IMR-90 (cell line): ENCODE results near the gene ICAM5. TPM values are rescaled to one million over a fixed set of nuclear protein-coding genes. Genes with fewer than 3 reads are reported as not detected.

Experiments
- ATAC-seq: fragments of 200-7000 bp; cut with Tn5 transposase; 2 replicates; pipeline ENCODE4 v1.9.1; 2020; ENCODE audit warnings: low read depth, mild to moderate bottlenecking, moderate library complexity
- BruUV-seq: library from RNA; stranded (reverse); fragments of 400-500 nt; replicated peaks from 2 replicates; lab custom pipeline; 2021; lab: Mats Ljungman, UMichigan
- CTCF ChIA-PET: fragments of 300-600 bp; formaldehyde crosslinking; extraction: SDS; loops from one replicate; lab custom pipeline; 2021; ENCODE audit warnings: antibody characterized with exemption; lab: Yijun Ruan, JAX
- POLR2A ChIA-PET: fragments of 300-600 bp; sonication (Branson Sonifier 250); formaldehyde crosslinking; loops from one replicate; lab custom pipeline; 2022; ENCODE audit warnings: antibody characterized with exemption; ENCODE audit not compliant: unreplicated experiment; lab: Charles Lee
- DNase-seq: peaks from one replicate; pipeline ENCODE4 v3.0.0; 2013
- H2AFZ ChIP-seq: replicated peaks from 2 replicates; pipeline ENCODE3; 2013; ENCODE audit warnings: low read length, mild to moderate bottlenecking; ENCODE audit not compliant: poor library complexity
- H2AK5ac ChIP-seq: 2 replicates; pipeline ENCODE4 v1.6.1; 2013; ENCODE audit warnings: low read depth, low read length, inconsistent platforms
- H2AK9ac ChIP-seq: replicated peaks from 2 replicates; pipeline ENCODE3; 2013; ENCODE audit warnings: mild to moderate bottlenecking, low read depth, low read length, moderate library complexity; ENCODE audit not compliant: poor library complexity
- H2BK120ac ChIP-seq: 2 replicates; pipeline ENCODE4 v1.6.1; 2013; ENCODE audit warnings: low read depth, low read length, inconsistent platforms
- H2BK15ac ChIP-seq: 3 replicates; pipeline ENCODE4 v1.6.1; 2013; ENCODE audit warnings: low read depth, low read length, inconsistent platforms
- H2BK20ac ChIP-seq: 2 replicates; pipeline ENCODE4 v1.6.1; 2013; ENCODE audit warnings: low read depth, mild to moderate bottlenecking, inconsistent platforms, low read length, moderate library complexity
- H2BK5ac ChIP-seq: 2 replicates; pipeline ENCODE4 v1.6.1; 2013; ENCODE audit warnings: mild to moderate bottlenecking, low read depth, low read length, inconsistent platforms; ENCODE audit not compliant: poor library complexity, severe bottlenecking
- H3K14ac ChIP-seq: replicated peaks from 2 replicates; pipeline ENCODE4 v1.6.1; 2013; ENCODE audit warnings: low read depth, low read length, inconsistent platforms
- H3K18ac ChIP-seq: 2 replicates; pipeline ENCODE4 v1.6.1; 2013; ENCODE audit warnings: low read depth, low read length, control low read depth
- H3K23ac ChIP-seq: 2 replicates; pipeline ENCODE4 v1.6.1; 2013; ENCODE audit warnings: low read depth, low read length, inconsistent platforms
- H3K27ac ChIP-seq: 2 replicates; pipeline ENCODE4 v1.5.1; 2013; ENCODE audit warnings: mild to moderate bottlenecking, control low read depth, low read length; ENCODE audit not compliant: insufficient read depth
- H3K27me3 ChIP-seq: 2 replicates; pipeline ENCODE4 v1.6.1; 2013; ENCODE audit warnings: low read length; ENCODE audit not compliant: control insufficient read depth, insufficient read depth
- H3K36me3 ChIP-seq: 2 replicates; pipeline ENCODE4 v1.6.1; 2013; ENCODE audit warnings: low read length, mixed read lengths; ENCODE audit not compliant: control insufficient read depth, insufficient read depth
- H3K4ac ChIP-seq: 2 replicates; pipeline ENCODE4 v1.6.1; 2013; ENCODE audit warnings: low read depth, low read length, inconsistent platforms
- H3K4me1 ChIP-seq: 2 replicates; pipeline ENCODE4 v1.6.1; 2013; ENCODE audit warnings: low read length, mixed read lengths; ENCODE audit not compliant: control insufficient read depth, insufficient read depth
- H3K4me2 ChIP-seq: 2 replicates; pipeline ENCODE4 v1.6.1; 2013; ENCODE audit warnings: low read depth, mild to moderate bottlenecking, control low read depth, low read length, moderate library complexity
- H3K4me3 ChIP-seq: 2 replicates; pipeline ENCODE4 v1.5.1; 2013; ENCODE audit warnings: low read depth, mild to moderate bottlenecking, control low read depth, low read length, moderate library complexity; ENCODE audit not compliant: insufficient read depth
- H3K56ac ChIP-seq: 2 replicates; pipeline ENCODE4 v1.6.1; 2013; ENCODE audit warnings: low read length, inconsistent platforms; ENCODE audit not compliant: insufficient read depth; ENCODE audit errors: extremely low read depth
- H3K79me1 ChIP-seq, 2 experiments: 2 replicates each; pipeline ENCODE4 v1.6.1; 2013; ENCODE audit warnings: low read length in 2 of 2, inconsistent platforms in 1 of 2, low read depth in 1 of 2
- H3K9ac ChIP-seq: 2 replicates; pipeline ENCODE4 v1.6.1; 2013; ENCODE audit warnings: low read depth, low read length, control low read depth
- H3K9me1 ChIP-seq: 2 replicates; pipeline ENCODE4 v1.6.1; 2013; ENCODE audit warnings: low read length, inconsistent platforms; ENCODE audit not compliant: insufficient read depth
- H3K9me3 ChIP-seq: 2 replicates; pipeline ENCODE4 v1.6.1; 2013; ENCODE audit warnings: low read length; ENCODE audit not compliant: control insufficient read depth, insufficient read depth
- H4K20me1 ChIP-seq: 2 replicates; pipeline ENCODE4 v1.6.1; 2013; ENCODE audit warnings: low read length, inconsistent platforms; ENCODE audit not compliant: insufficient read depth
- H4K5ac ChIP-seq: 2 replicates; pipeline ENCODE4 v1.6.1; 2013; ENCODE audit warnings: mild to moderate bottlenecking, low read depth, low read length, control low read depth
- H4K8ac ChIP-seq, 2 experiments: 2 replicates each; pipeline ENCODE4 v1.6.1; 2013; ENCODE audit warnings: low read depth in 2 of 2, low read length in 2 of 2, control low read depth in 1 of 2, inconsistent platforms in 1 of 2
- H4K91ac ChIP-seq: 2 replicates; pipeline ENCODE4 v1.6.1; 2013; ENCODE audit warnings: low read depth, low read length, inconsistent platforms; ENCODE audit not compliant: insufficient read depth
- CTCF ChIP-seq: conservative IDR thresholded peaks from 2 replicates; pipeline ENCODE4 v1.5.1; 2012; ENCODE audit warnings: mild to moderate bottlenecking, low read depth, low read length, improper control_type of control experiment
- MAFK ChIP-seq: IDR thresholded peaks from 2 replicates; pipeline ENCODE4 v1.6.1; 2012; ENCODE audit warnings: low read depth, low read length, improper control_type of control experiment
- RAD21 ChIP-seq: IDR thresholded peaks from 2 replicates; pipeline ENCODE4 v1.6.1; 2012; ENCODE audit warnings: low read length, improper control_type of control experiment
- SMC3 ChIP-seq: fragments of 150-350 bp; IDR thresholded peaks from 2 replicates; pipeline ENCODE4 v1.6.1; 2016; ENCODE audit warnings: low read depth, mild to moderate bottlenecking, antibody characterized with exemption, low read length, moderate library complexity
- WGBS, 2 experiments: methylation state at CpG; one replicate each; pipeline versions ENCODE4 v1.1.5 to v1.1.7; 2013; ENCODE audit warnings: missing lambda C conversion rate in 2 of 2; ENCODE audit not compliant: insufficient read length in 1 of 2; ENCODE audit errors: extremely low coverage in 2 of 2; 5-methylcytosine and 5-hydroxymethylcytosine counted together
- dilution Hi-C: fragments of 300-500 bp; cut with HindIII; formaldehyde crosslinking; loops from one replicate; pipeline ENCODE4 v1.14.3; 2018; ENCODE audit warnings: low sequenced_read_pairs; ENCODE audit not compliant: unreplicated experiment
- in situ Hi-C: fragments of 300-500 bp; cut with MboI; formaldehyde crosslinking; loops from 3 replicates; pipeline ENCODE4 v1.14.3; 2019; ENCODE audit warnings: low sequenced_read_pairs, inconsistent platforms, mixed read lengths
- intact Hi-C: fragments of 100-400 bp; cut with micrococcal nuclease; formaldehyde crosslinking; loops from 2 replicates; pipeline ENCODE4 v1.10.0; 2022
- polyA plus RNA-seq, 3 experiments: library from polyadenylated mRNA; depleted of rRNA; stranded (reverse); fragments of >200 nt; gene quantifications; 2 replicates each; pipeline ENCODE4 v1.2.3, GENCODE V29; 2012; ENCODE audit warnings: low replicate concordance in 1 of 3
- total RNA-seq: library from RNA; depleted of rRNA; stranded (reverse); fragments of >200 nt; gene quantifications from 2 replicates; pipeline ENCODE4 v1.2.3, GENCODE V29; 2012

ICAM5 gene
- total and polyA plus RNA-seq, 2 of the 4 experiments (the other 2 are of a cell fraction) = 3.0 to 23.9 TPM

- no peak overlapping the region for H2BK120ac ChIP-seq
- H3K9ac ChIP-seq = no peak overlapping the region
- no peaks in the 10 kb centered on the region for H3K9me3 ChIP-seq
- H4K91ac ChIP-seq = no peak overlapping the region
- dilution Hi-C loops (no loop called here), in situ Hi-C loops (no loop called here), intact Hi-C loops (loop anchor here (1.0 to 10.0 kb wide), 2 partner anchors 130 to 235 kb away; no protein-coding TSS in a partner anchor)
- no peaks in the 10 kb centered on the region for H3K9me1 ChIP-seq
- DNase-seq (peak; percentile 85), ATAC-seq (peak; percentile 85)
- ChIA-PET POLR2A (interaction anchor here (0.6 kb wide), 1 partner anchor 14 kb away, joined by 3 read pairs; no protein-coding TSS in a partner anchor), CTCF (interaction anchor here (1.0 to 2.5 kb wide), 5 partner anchors 9 to 328 kb away, joined by 3 to 7 read pairs (median 6); no protein-coding TSS in a partner anchor)
- BruUV-seq = no TSS peak
- H3K36me3 ChIP-seq = peaks cover 34% of the 10 kb centered on the region
- no peak overlapping the region for H4K5ac ChIP-seq
- no peak overlapping the region for H2BK15ac ChIP-seq
- peak overlapping the region; percentile 39 for H2AFZ ChIP-seq
- no peak overlapping the region for H3K56ac ChIP-seq
- H3K23ac ChIP-seq = no peak overlapping the region
- H2AK5ac ChIP-seq = no peak overlapping the region
- no peak overlapping the region for H3K14ac ChIP-seq
- no peak overlapping the region for H3K18ac ChIP-seq
- H3K4me3 ChIP-seq = no peak overlapping the region
- H2BK20ac ChIP-seq = no peak overlapping the region
- H2BK5ac ChIP-seq = no peak overlapping the region
- no peaks in the 10 kb centered on the region for H3K27me3 ChIP-seq
- peak; percentile 81 for TF ChIP-seq RAD21
- TF ChIP-seq SMC3 = peak; percentile 62
- TF ChIP-seq CTCF = peak; percentile 79
- no peak for TF ChIP-seq MAFK
- H3K79me1 ChIP-seq = peaks cover 6 to 7% of the 10 kb centered on the region in 2 experiments; a peak in 2 of 4 replicates
- no peak overlapping the region for H3K27ac ChIP-seq
- H3K4ac ChIP-seq = no peak overlapping the region
- H4K20me1 ChIP-seq = no peaks in the 10 kb centered on the region
- no peaks in the 10 kb centered on the region for H3K4me1 ChIP-seq
- no peak overlapping the region for H4K8ac ChIP-seq
- peak overlapping the region; percentile 19 for H2AK9ac ChIP-seq
- H3K4me2 ChIP-seq = no peak overlapping the region
- 72% methylated on average over 14 of the region's 32 CpGs; no CpG with 5 or more reads in 1 of the 2 experiments for WGBS, 2 experiments
Measured at GRCh38 chr19:10259162-10259905, 30.4 kb upstream of the ICAM5 start.
